Stimulated activated CD8-positive, alpha-beta memory T cell treated with anti-CD3 and anti-CD28 coated beads, Interleukin-7, amount 100 ng/mL, for 1 hour (primary cell): ENCODE measurements around the gene LATS2.

Experiments used
- DNase-seq, 2 donors: peaks; one replicate each; pipeline ENCODE4 v3.0.0-alpha.2; 2020; ENCODE audit warnings: low read depth in 2 of 2

The LATS2 gene

DNA sequence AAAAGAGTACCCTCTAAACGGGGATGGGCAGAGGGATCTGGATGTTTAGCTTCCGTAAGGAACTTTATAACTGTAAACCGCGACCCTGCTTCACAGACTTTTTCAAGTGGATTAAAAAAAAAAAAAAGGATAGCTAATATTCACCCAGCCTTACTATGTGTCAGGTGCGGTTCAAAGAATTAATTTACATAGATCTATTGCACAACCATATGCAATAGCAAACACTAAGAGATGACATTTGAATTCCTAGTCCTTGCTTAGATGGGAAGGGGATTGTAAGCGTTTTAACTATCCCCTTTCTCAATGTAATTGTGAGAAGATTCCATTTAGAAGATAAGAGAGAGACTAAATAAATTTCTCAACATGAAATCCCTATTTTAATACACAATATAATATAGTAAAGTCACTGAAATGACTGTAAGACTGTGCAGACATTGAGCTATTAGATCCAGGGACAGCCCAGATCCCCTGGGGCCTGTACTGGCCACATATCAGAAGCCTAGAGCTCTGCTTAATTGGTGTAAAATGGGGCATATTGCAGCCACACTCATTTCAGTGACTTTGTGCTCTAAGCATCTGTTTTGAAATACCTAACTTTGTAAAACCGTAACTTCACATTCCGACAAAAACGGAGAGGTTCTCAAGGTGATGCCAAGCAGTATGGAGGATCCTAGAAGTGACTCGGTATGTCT is 13.6 kb downstream of the LATS2 start:
- no peak for DNase-seq

DNA sequence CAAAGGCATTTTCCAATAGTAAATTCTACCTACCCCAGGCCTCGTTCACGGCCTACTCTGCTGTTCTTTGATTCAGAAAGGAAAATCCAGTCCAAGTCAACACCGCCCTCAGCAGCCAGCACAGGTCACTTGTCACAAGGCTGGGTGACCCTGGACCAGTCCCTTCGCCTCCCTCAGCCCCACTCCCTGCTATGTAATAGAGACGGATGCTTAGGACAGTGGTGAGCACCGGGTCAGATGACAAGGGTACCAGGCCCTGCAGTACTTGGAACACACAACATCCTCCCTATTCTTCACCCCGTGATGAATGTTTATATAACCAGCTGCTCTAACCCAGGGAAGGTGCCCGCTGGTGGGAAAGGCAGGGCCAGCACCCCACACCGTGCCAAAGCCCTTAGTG is 14.3 kb downstream of the LATS2 start:
- DNase-seq = no peak

DNA sequence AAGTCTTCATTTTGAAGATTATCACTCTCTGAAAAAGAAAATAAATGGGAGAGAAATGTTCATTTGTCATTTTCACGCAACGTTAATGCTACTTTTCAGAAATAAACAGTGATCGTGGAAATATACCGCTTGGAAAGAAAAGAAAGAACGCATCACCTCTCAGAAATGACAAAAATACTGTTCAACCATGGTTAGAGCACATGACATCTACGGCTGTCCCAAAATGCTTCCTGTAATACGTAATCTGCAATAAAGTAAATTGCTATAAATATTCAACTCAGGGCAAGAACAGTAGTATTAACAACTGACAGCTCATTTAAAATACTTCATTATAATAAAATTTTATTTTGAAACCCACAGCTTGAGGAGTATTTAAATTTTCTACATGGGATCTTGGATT is 15.2 kb downstream of the LATS2 start:
- no peak for DNase-seq

DNA sequence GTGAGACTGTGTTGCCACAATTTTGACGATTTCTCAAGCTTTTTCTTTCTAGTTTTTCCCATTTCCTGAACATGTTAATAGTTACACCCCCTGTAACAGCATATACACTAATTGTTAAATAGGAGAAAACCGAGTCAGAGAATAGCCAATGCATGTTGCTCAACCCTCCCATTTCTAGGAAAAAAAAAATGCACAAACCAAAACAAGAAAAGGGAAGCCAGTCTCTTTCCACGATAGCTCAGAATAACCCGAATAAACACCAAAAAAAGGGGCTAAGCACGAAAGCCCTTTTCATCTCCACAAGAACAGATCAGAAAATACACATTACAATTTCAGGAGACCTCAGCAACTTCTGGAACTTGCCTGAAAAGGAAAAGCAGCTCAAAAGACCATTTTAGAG is 16.3 kb downstream of the LATS2 start:
- DNase-seq = no peak

DNA sequence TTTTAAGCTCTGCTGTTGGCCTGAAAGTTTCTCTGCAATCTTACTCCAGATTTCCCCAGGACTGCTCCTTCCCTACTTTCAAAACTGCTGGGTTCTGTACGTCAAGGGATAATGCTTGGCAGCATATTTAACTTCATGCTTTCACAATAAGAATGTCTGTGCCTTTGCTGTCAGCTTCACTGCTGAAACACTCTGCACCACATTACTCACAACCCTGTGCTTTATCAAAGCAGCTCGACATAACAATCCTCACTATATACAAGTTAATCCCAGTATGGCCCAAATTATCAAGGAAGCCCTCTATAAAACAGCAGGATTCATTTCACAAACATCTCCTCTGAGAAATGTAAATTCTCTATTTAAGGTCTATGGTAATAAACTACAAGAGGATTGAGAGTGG is 17.5 kb downstream of the LATS2 start:
- no peak for DNase-seq

DNA sequence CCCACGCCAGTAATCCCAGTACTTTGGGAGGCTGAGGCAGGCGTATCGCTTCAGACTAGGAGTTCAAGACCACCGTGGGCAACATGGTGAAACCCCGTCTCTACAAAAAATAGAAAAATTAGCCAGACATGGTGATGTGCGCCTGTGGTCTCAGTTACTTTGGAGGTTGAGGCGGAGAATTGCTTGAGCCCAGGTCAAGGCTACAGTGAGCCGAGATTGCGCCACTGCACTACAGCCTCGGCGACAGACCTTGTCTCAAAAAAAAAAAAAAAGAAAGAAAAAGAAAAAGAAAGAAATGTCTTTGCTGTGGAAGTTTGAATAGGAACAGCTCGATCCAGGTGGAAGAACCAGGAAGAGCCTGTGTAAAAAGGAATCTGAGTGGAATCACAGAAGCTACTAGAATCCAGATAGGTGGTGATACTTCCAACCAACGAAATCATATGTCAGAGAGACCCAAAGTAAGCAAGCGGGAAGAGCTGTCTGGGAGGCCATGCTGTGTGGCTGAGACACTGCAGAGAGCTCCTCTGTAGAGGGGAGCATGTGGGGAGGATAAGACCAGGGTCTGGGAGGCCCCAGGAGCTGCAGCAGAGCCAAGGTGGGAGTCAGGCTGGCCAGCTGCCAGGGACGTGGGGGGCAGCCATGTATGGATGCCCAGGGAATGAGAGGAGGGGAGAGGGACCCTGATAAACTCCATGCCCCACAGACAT is 21.1 kb downstream of the LATS2 start:
- no peak for DNase-seq

DNA sequence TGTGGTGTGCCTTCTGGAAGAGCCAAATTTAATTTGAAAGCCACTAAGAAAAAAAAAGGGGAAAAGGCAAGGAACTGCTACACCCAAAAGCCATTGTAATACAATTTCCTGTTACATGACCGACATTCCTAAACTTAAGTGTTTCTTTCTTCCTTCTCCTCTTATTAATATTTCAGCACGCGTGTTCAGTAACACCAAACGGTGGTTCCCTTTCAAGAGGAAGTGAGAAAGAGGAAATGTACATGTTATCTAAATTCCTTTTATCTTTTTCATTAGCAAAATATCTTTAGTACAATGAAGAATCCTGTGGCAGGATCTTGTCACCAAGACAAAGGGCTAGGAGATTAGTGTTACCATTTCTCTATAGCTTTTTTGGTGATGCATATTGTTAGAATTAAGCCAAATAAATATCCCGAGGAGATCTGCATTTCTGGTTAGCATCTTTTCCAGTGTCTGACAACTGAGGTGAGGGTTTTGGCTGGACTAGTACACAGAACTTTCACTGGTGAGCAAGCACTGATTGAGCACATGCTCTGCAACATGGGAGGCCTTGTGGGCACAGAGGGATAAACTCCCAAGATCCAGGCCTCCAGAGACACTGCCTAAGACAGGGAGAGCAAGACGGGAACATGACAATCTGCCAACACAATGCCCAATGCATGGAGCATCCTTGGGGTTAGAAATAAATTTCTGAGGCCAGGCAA is 22.1 kb downstream of the LATS2 start:
- no peak for DNase-seq

DNA sequence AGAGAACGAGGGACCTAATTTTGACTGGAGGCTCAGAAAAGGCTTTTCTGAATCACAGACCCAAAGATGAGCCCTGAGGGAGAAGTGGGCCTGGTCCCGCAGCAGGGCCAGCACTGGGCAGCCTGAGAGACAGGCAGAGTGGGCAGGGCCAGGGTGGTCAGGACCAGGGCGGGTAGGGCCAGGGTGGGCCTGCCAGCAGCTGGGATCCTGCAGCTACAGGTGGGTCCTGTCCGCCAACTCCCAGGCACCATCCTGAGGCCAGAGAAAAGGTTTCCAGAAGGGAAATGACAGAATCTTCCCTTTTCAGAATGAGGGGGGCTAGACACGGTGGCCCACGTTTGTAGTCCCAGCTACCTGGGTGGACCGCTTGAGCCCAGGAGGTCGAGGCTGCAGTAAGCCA is 23.7 kb downstream of the LATS2 start:
- DNase-seq = no peak

DNA sequence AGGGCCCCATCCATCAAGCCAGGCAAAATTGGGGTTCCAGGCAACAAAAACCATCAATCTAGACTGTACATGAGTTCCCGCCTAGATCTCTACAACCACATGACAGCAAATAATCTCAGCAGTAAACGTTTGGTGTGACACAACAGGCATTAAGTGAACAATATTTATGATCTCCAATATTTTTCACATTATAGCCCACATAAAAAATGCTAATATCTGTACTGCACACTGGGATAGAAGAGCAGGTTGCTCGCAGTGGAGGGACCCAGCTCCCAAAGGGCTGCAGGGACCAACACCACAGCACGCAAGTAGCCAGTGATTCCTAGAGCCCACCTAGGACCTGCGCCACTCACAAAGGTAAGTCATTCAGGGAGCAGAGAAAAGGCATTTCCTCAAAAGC is 25.9 kb downstream of the LATS2 start:
- no peak for DNase-seq

DNA sequence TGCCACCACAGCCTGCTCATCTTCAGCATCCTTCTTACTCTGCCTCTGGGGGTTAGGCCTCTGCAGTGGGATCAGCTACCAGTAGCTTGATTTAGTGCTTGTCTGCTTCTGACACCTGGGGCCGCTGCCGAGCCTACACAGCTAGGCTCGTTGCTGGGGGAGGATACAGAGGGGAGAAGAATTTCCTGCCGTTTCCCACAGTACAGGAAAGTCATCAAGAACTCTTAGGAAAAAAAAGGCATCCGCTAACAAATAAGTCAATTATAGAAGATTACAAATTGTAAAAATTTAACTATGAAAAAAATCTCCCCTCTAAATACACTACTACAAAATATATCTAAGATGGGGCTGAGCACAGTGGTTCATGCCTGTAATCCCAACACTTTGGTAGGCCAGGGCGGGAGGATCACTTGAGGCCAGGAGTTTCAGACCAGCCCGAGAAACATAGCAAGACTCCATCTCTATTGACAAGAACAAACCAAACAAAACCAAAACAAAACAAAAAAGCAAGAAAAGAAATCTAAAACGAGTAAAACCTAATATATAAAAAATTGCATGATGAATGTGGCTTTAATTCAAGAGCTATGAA is 26.7 kb downstream of the LATS2 start:
- no peak for DNase-seq

DNA sequence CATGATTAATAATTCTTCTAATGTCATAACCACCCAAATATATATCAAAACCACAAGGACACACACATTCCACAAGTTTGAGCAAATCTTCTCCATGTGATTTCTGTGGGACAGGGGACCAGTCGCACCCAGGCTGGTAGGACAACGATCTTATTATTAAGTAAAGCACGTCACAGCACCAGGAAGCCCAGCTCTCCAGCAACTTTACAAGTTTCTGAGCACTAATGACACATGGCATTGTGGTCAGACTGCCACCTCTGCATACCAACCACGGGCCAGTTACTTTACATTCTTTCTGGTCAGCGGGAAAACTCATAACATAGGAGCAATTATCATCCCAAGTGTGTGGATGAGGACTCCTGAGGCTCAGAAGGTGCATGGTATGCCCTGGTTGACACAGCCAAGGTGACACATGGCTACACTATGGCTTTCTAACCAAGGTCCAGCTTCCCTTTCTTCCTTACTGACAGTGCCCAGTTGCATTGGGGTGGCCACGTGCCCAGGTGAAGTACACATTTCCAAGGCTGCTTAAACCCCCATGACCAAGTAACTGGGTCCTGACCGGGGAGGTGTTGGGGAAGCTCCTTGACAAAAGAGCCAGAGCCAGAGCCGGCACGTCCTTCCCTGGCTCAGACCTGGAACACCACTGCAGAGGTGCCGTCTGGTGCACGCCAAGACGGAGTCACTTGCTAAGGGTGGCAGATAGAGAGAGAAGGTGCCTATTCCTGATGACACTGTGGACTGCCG is 27.4 kb downstream of the LATS2 start:
- no peak for DNase-seq

DNA sequence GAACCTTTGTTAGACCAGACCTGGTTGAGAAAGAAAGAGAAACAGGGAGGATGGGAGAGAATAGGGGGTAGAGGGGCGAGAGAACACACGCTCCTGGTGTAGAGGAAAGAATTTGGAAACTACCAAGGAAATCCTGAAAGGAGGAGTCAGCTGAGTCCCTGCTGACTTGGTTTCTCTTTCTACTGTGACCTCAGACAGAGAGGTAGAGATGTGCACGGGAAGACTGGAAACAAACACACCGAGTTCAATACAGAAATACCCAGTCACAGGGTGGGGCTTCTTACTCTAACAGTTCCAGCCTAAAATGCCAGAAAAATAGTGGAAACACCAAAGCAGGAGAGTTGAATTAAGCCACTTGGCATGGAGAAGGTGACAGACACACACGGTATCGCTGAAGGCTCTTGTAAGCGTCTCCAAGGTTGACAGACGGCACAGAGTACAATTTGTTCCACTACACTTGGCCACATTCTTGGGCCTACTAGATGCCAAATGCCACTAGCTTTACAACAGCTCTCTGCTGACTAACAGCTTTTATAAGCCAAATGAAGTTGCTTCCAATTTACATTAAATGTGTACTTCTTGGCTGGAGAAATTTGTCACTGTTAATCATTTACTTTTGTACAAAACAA is 28.1 kb downstream of the LATS2 start:
- DNase-seq = no peak

DNA sequence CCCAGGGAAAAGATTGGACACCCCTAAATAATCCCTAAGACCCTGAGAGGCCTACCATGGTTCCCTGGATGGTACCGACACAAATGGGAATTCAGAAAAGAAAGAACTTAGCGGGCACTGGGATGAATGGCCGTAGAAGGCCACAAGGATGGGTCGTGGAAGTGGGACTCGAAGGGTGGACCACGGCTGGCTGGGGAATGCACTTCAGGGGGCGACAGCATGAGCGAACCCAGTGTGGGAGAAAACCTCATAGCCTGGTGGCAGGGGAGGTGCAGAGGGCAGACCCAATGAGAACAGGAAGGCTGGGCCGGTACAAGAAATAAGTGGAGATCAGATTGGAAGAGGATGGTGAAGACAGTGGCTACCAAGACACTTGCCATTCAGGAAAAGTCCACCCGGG is 28.7 kb downstream of the LATS2 start:
- DNase-seq = no peak

DNA sequence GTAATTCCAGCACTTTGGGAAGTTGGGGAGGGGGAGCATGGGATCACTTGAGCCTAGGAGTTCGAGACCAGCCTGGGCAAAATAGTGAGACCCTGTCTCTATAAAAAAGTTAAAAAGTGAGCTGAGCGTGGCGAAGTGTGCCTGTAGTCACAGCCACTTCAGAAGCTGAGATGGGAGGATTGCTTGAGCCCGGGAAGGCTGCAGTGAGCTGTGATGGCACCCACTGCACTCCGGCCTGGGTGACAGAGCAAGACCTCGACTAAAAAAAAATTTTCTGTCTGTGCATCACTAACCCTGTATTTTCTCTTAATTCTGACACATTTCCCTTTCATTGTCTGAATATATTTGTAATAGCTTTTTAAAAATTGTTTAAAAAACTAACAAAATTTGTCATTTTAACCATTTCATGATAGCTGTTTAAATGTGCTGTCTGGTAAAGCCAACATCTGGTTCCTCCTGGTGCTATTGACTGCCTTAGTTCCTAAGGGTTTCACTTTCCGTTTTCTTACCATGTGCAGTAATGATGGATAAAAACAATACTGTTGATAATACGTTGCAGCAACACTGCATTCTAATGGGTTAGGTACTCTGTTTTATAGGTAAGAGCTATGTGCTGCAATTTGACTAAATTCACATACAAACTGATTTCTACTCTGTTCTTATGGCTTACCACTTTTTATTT is 29.7 kb downstream of the LATS2 start:
- DNase-seq = no peak

DNA sequence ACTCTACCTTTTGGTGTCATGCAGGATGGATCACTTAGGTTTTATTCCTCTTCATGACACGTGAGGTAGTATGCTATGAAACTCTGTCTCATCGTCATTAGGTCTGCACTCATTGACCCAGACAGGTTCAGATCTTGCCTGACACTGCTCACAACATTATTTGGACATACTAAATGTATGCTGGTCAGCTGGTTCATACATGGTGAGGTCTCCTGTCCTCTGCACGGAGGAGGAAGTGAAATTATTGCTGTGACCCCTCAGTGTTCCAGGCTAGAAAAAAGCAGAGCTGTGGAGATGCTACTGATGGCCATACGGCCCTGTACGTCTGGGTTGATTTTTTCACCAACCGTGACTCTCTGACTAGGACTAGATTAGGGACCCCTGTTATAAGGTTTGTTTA is 35.8 kb downstream of the LATS2 start:
- DNase-seq = no peak

DNA sequence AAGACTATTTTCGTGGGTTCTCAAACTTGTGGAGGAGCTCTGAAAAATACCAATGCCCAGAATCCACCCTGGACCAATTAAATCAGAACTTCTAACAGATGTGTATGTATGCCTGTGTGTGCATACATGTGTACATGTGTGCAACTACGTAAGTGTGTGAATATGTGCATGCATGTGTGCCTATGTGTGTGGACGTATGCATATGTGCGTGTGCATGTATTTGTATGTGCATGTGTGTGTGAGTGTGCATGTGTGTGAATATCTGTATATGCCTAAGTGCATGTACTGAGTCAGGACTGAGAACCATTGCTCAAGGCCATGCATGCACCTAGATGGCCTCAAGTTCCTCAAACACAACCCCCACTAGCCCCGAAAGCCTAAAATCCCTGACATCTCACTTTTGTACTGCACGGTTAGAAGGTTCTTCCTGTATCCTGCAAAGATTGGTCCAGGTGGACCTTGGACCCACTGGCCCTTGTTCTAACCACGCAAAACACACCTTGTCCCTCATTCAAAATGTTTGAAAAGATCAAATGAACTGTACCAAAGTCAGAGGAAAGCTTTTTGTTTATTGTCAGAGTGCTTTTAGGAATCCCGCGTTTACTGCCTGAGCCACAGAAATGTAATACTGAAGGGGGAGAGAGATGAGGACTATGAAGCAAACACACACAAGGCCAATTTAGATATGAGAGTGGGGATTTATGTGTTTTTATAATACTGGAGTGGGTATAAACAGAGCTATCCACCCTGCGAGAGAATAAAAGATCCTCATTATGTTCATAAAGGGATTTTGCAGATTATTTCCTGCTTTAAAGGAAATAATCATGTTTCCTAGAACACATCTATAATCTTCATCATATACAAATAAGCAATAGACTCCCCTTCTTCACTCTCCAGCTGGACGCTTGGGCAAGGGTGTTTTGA is 39.1 kb downstream of the LATS2 start:
- DNase-seq = no peak

DNA sequence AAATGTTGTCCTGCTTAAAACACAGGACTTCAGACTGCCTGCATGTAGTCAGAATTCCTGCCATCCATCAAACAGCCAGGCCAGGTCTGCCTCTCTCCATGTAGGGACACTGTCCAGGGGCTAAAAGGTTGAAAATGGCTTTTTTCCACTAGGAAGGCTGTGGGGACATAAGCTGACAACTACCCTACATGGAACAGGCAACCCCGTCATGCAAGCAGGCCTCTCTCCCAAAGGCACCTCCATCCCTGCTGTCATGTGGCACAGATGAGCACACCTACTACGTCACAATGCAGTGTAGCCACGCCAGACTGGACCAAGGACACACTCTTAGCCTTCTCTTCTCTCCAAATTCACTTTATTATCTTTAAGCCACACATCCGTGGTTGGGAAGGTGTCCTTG is 40.8 kb downstream of the LATS2 start:
- no peak for DNase-seq

DNA sequence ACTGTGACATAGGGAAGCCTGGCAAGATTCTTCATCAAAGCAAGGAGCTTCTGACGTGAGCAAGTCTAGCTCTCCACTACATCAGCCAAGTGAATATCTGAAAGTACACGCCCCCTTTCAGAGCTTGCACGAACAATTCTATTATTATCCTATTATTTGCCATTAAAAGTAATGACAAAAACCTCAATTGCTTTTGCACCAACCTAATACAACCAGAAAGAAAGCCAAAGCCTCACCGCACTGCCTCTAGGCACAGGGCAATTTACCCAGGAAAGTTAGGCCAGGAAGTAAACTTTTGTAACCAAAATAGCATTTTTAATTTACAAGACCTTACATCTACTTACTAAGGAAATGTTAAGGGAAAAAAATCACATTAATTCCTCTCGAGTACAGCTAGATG is 41.2 kb downstream of the LATS2 start:
- DNase-seq = no peak

DNA sequence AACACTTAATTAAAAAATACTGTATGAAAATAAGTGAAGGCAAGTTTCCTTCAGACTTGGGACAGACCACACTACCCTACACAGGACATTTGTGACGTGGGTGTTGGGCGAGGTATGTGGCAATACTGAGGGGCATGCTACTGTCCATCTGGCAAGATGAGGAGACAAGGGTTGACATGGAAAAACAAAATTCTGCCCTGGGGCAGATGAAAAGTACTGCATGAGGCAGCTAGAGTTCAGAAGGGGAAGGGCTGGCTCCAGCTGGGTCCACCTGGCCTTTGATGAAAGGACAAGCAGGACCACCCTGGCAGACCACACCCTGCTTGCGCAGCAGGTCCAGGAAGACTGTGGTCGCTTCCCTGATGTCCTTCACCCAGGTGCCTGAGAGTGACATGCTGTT is 43.2 kb downstream of the LATS2 start:
- DNase-seq = no peak

DNA sequence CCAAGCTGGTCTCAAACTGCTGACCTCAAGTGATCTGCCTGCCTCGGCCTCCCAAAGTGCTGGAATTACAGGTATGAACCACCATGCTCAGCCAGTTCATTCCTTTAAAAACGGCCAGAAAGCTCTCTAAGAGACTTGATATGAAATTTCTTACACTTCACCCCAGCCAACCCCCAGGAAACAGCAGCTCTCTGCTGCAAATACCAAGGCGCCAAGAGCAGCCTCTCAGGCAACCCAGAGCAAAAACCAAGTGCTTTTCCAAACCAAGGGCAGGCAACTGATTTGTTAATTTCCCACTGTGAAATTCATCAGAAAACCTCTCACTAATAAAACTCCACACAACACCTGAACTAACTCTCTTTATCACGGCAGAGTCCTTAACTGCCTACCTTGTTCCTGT is 44.9 kb downstream of the LATS2 start:
- no peak for DNase-seq
